C4-2B (cell line): ENCODE measurements around the gene PARP1.

Source experiments
- CTCF ChIP-seq: fragments of 450-650 bp; conservative IDR thresholded peaks from 2 replicates; pipeline ENCODE4 v1.5.1; 2017; ENCODE audit warnings: mild to moderate bottlenecking
- ZFX ChIP-seq: fragments of 450-650 bp; IDR thresholded peaks from 2 replicates; pipeline ENCODE4 v1.6.1; 2017

GRCh38 chr1:226327761-226328162 is 80.1 kb downstream of the PARP1 start:
- TF ChIP-seq CTCF (no peak), ZFX (no peak)
